Spinal cord (tissue), 4 donors: Measurements from ENCODE around the gene MGARP. TPM values are rescaled to one million over a fixed set of nuclear protein-coding genes. Genes with fewer than 3 reads are reported as not detected.

Experiments used
- polyA plus RNA-seq, 2 donors: library from polyadenylated mRNA; unstranded; fragments of 120-200 nt; gene quantifications; one replicate each; pipeline ENCODE4 v1.2.1, GENCODE V29; 2013; ENCODE audit not compliant: insufficient read length in 2 of 2
- small RNA-seq: library from RNA; depleted of rRNA; stranded (forward); fragments of <200 nt; gene quantifications from one replicate; pipeline ENCODE3, GENCODE V24; 2014; ENCODE audit warnings: low replicate concordance
- total RNA-seq, 2 donors: library from RNA; depleted of rRNA in 1 of 2; stranded (reverse); fragments of 120-200 nt in 1 of 2; fragments of >200 nt in 1 of 2; gene quantifications; one replicate each; pipeline versions ENCODE4 v1.2.3 to v1.2.4, GENCODE V29; 2013 to 2014

MGARP gene
- total and polyA plus RNA-seq, 4 donors, result 0.95 to 1.8 (median 1.1) TPM

Small RNAs within 50 kb of the gene (small RNA-seq; reads per million reads assigned to genes)
- gene RNU6-1074P (not detected), gene RNU6-1214P (not detected), gene RNU6-506P (not detected)

Other genes with a start within 250 kb of the MGARP start
- 10 to 100 TPM; 71.0 to 72.8 TPM for gene ELF2, start 103.0 kb downstream of the MGARP start, total RNA-seq
- gene ELF2, start 103.0 kb downstream of the MGARP start, polyA plus RNA-seq, result 10 to 100 TPM; 36.2 to 42.9 TPM
- gene NAA15, start 21.3 kb upstream of the MGARP start, total RNA-seq, result 10 to 100 TPM; 27.9 to 37.6 TPM
- 10 to 100 TPM; 18.1 to 22.3 TPM for gene NAA15, start 21.3 kb upstream of the MGARP start, polyA plus RNA-seq
- 10 to 100 TPM; 48.8 to 87.4 TPM for gene NDUFC1, start 22.3 kb upstream of the MGARP start, total RNA-seq
- 10 to 100 TPM; 92.6 to 99.7 TPM for gene NDUFC1, start 22.3 kb upstream of the MGARP start, polyA plus RNA-seq
- 10 to 100 TPM; 11.2 to 30.1 TPM for gene RAB33B, start 173.9 kb upstream of the MGARP start, total RNA-seq
- gene RAB33B, start 173.9 kb upstream of the MGARP start, polyA plus RNA-seq, result 1 to 10 TPM; 7.9 to 9.7 TPM